Trophoblast cell (in vitro differentiated cells and primary cell): ENCODE measurements around the gene SNX25.

ENCODE experiments used
- DNase-seq, 2 donors: peaks; one replicate each; pipeline ENCODE4 v3.0.0-alpha.2; 2016
- H2AFZ ChIP-seq: 2 replicates; pipeline ENCODE4 v1.6.1; 2013; ENCODE audit warnings: low read length, moderate library complexity, mild to moderate bottlenecking; ENCODE audit not compliant: insufficient read depth, poor library complexity
- H2AK5ac ChIP-seq: 2 replicates; pipeline ENCODE4 v1.6.1; 2013; ENCODE audit warnings: mild to moderate bottlenecking, low read length
- H2BK120ac ChIP-seq: 2 replicates; pipeline ENCODE4 v1.6.1; 2013; ENCODE audit warnings: low read length, mild to moderate bottlenecking, moderate library complexity; ENCODE audit not compliant: insufficient read depth, poor library complexity
- H2BK12ac ChIP-seq: 2 replicates; pipeline ENCODE4 v1.6.1; 2013; ENCODE audit warnings: mild to moderate bottlenecking, low read length, moderate library complexity
- H2BK5ac ChIP-seq: 2 replicates; pipeline ENCODE4 v1.6.1; 2013; ENCODE audit warnings: low read length, low read depth, moderate library complexity, mild to moderate bottlenecking; ENCODE audit not compliant: poor library complexity
- H3K14ac ChIP-seq: 2 replicates; pipeline ENCODE4 v1.6.1; 2013; ENCODE audit warnings: mild to moderate bottlenecking, low read length
- H3K18ac ChIP-seq: 2 replicates; pipeline ENCODE4 v1.6.1; 2013; ENCODE audit warnings: mild to moderate bottlenecking, low read length
- H3K23ac ChIP-seq: 2 replicates; pipeline ENCODE4 v1.6.1; 2013; ENCODE audit warnings: low read length
- H3K27ac ChIP-seq: 2 replicates; pipeline ENCODE4 v1.5.1; 2013; ENCODE audit warnings: low read depth, mild to moderate bottlenecking, inconsistent platforms, low read length, moderate library complexity
- H3K27me3 ChIP-seq: 2 replicates; pipeline ENCODE4 v1.6.1; 2013; ENCODE audit warnings: inconsistent platforms, mild to moderate bottlenecking, low read length, moderate library complexity; ENCODE audit not compliant: insufficient read depth
- H3K36me3 ChIP-seq, 2 experiments: 1 replicate in 1 of 2; 2 replicates in 1 of 2; pipeline ENCODE4 v1.6.1; 2013; ENCODE audit warnings: low read length in 2 of 2, mild to moderate bottlenecking in 2 of 2, moderate library complexity in 1 of 2; ENCODE audit not compliant: insufficient read depth in 2 of 2, control insufficient read depth in 1 of 2
- H3K4ac ChIP-seq: 2 replicates; pipeline ENCODE4 v1.6.1; 2013; ENCODE audit warnings: low read depth, mild to moderate bottlenecking, low read length, moderate library complexity
- H3K4me1 ChIP-seq, 2 experiments: 1 replicate in 1 of 2; 2 replicates in 1 of 2; pipeline ENCODE4 v1.6.1; 2013; ENCODE audit warnings: low read length in 2 of 2, mild to moderate bottlenecking in 2 of 2, moderate library complexity in 1 of 2; ENCODE audit not compliant: insufficient read depth in 2 of 2, control insufficient read depth in 1 of 2
- H3K4me2 ChIP-seq: 2 replicates; pipeline ENCODE4 v1.6.1; 2013; ENCODE audit warnings: inconsistent platforms, mild to moderate bottlenecking, low read length, moderate library complexity
- H3K4me3 ChIP-seq: 2 replicates; pipeline ENCODE4 v1.5.1; 2013; ENCODE audit warnings: mild to moderate bottlenecking, low read depth, low read length, inconsistent platforms
- H3K79me1 ChIP-seq: one replicate; pipeline ENCODE4 v1.6.1; 2013; ENCODE audit warnings: low read length
- H3K79me2 ChIP-seq: 2 replicates; pipeline ENCODE4 v1.6.1; 2013; ENCODE audit warnings: low read length, mild to moderate bottlenecking; ENCODE audit not compliant: control insufficient read depth, insufficient read depth, poor library complexity
- H3K9ac ChIP-seq: 2 replicates; pipeline ENCODE4 v1.6.1; 2013; ENCODE audit warnings: mild to moderate bottlenecking, low read length
- H3K9me3 ChIP-seq: 2 replicates; pipeline ENCODE4 v1.6.1; 2013; ENCODE audit warnings: low read depth, mild to moderate bottlenecking, control low read depth, inconsistent platforms, low read length; ENCODE audit not compliant: insufficient read depth
- H4K12ac ChIP-seq: 2 replicates; pipeline ENCODE4 v1.6.1; 2013; ENCODE audit warnings: low read depth, mild to moderate bottlenecking, low read length, moderate library complexity
- H4K8ac ChIP-seq: 2 replicates; pipeline ENCODE4 v1.6.1; 2013; ENCODE audit warnings: low read depth, mild to moderate bottlenecking, low read length, moderate library complexity
- H4K91ac ChIP-seq: one replicate; pipeline ENCODE4 v1.6.1; 2013; ENCODE audit warnings: low read depth, mild to moderate bottlenecking, low read length, moderate library complexity
- WGBS: extraction: QIAGEN DNeasy Blood & Tissue Kit; methylation state at CpG from one replicate; pipeline ENCODE4 v1.1.7; 2013; ENCODE audit warnings: missing lambda C conversion rate; ENCODE audit not compliant: insufficient read length, insufficient coverage; ENCODE audit errors: extremely low coverage; 5-methylcytosine and 5-hydroxymethylcytosine counted together

SNX25 gene

DNA sequence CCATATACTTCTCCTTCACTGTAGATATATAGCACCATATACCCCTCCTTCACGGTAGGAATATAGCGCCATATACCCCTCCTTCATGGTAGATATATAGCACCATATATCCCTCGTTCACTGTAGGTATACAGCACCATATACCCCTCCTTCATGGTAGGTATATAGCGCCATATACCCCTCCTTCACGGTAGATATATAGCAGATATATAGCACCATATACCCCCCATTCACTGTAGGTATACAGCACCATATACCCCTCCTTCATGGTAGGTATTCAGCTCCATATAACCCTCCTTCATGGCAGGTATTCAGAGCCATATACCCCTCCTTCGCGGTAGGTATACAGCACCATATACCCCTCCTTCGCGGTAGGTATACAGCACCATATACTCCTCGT, 12.5 kb downstream of the SNX25 start:
- Histone ChIP-seq H4K8ac (no peak overlapping the region), H3K9ac (no peak overlapping the region), H3K4me1 (no peaks in the 10 kb centered on the region), H2AK5ac (no peak overlapping the region), H3K36me3 (peaks cover 0 to 2% of the 10 kb centered on the region in 2 experiments), H3K79me2 (peaks cover 6% of the 10 kb centered on the region), H3K4ac (no peak overlapping the region), H3K27me3 (no peaks in the 10 kb centered on the region), H3K23ac (no peak overlapping the region), H3K79me1 (no peaks in the 10 kb centered on the region), H4K12ac (no peak overlapping the region), H2BK120ac (no peak overlapping the region), H2BK12ac (no peak overlapping the region), H4K91ac (no peak overlapping the region), H3K4me2 (no peak overlapping the region), H3K9me3 (no peaks in the 10 kb centered on the region), H3K4me3 (no peak overlapping the region), H2AFZ (no peak overlapping the region), H2BK5ac (no peak overlapping the region), H3K14ac (no peak overlapping the region), H3K27ac (no peak overlapping the region), H3K18ac (no peak overlapping the region)
- no CpG with 5 or more reads among the region's 10 CpGs for WGBS
- DNase-seq = no peak

GRCh38 chr4:185222598-185222997, 13.2 kb downstream of the SNX25 start:
- Histone ChIP-seq H2AK5ac (no peak overlapping the region), H3K18ac (no peak overlapping the region), H2BK5ac (no peak overlapping the region), H2BK120ac (no peak overlapping the region), H4K12ac (no peak overlapping the region), H3K27ac (no peak overlapping the region), H3K27me3 (no peaks in the 10 kb centered on the region), H3K79me2 (peaks cover 6% of the 10 kb centered on the region), H3K9ac (no peak overlapping the region), H3K4me2 (no peak overlapping the region), H3K36me3 (peaks cover 0 to 2% of the 10 kb centered on the region in 2 experiments), H3K23ac (no peak overlapping the region), H3K79me1 (no peaks in the 10 kb centered on the region), H2AFZ (no peak overlapping the region), H4K91ac (no peak overlapping the region), H2BK12ac (no peak overlapping the region), H3K4me1 (no peaks in the 10 kb centered on the region), H3K4ac (no peak overlapping the region), H3K9me3 (no peaks in the 10 kb centered on the region), H4K8ac (no peak overlapping the region), H3K14ac (no peak overlapping the region), H3K4me3 (no peak overlapping the region)
- DNase-seq = peak in 1 of 2 donors; percentile 33

- no peak overlapping the region for H2BK120ac ChIP-seq
- no peak overlapping the region for H2BK5ac ChIP-seq
- peaks cover 0 to 2% of the 10 kb centered on the region in 2 experiments for H3K36me3 ChIP-seq
- no peak overlapping the region for H3K27ac ChIP-seq
- H3K18ac ChIP-seq = no peak overlapping the region
- DNase-seq = no peak
- no peaks in the 10 kb centered on the region for H3K27me3 ChIP-seq
- H3K4ac ChIP-seq = no peak overlapping the region
- H3K4me2 ChIP-seq = no peak overlapping the region
- H3K14ac ChIP-seq = no peak overlapping the region
- H2AK5ac ChIP-seq = no peak overlapping the region
- no peak overlapping the region for H4K8ac ChIP-seq
- H4K12ac ChIP-seq = no peak overlapping the region
- H3K79me2 ChIP-seq = no peaks in the 10 kb centered on the region
- H4K91ac ChIP-seq = no peak overlapping the region
- H3K9ac ChIP-seq = no peak overlapping the region
- no peak overlapping the region for H2BK12ac ChIP-seq
- no peak overlapping the region for H3K23ac ChIP-seq
- no peaks in the 10 kb centered on the region for H3K9me3 ChIP-seq
- H3K79me1 ChIP-seq = no peaks in the 10 kb centered on the region
- no peak overlapping the region for H3K4me3 ChIP-seq
- H3K4me1 ChIP-seq = no peaks in the 10 kb centered on the region
- H2AFZ ChIP-seq = no peak overlapping the region
Observed at GRCh38 chr4:185224597-185224996, 15.2 kb downstream of the SNX25 start.

DNA sequence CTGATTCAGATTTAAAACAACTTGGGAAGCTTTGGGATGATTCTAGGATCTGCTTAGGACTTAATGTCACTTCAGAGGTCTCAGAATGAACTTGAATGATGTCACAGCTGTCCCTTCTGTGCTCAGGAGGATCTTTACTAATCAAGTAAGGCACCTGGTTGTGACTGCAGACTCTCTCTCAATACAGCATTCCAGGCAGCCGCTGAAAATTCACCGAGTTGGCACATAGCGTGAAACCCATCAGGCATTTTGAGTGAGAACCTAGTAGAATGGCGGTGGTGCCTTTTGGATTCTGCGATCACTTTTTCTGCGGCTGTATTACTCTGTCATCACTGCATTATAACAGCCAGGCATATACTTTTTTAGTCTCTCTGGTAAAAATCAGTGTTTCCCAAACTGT, 16.5 kb downstream of the SNX25 start:
- Histone ChIP-seq H3K4me2 (no peak overlapping the region), H3K27ac (no peak overlapping the region), H3K14ac (no peak overlapping the region), H2AK5ac (no peak overlapping the region), H2BK5ac (no peak overlapping the region), H4K91ac (no peak overlapping the region), H3K27me3 (no peaks in the 10 kb centered on the region), H3K79me2 (no peaks in the 10 kb centered on the region), H3K9me3 (no peaks in the 10 kb centered on the region), H3K36me3 (peaks cover 0 to 2% of the 10 kb centered on the region in 2 experiments), H3K23ac (no peak overlapping the region), H3K79me1 (no peaks in the 10 kb centered on the region), H2AFZ (no peak overlapping the region), H4K8ac (no peak overlapping the region), H3K4ac (no peak overlapping the region), H2BK120ac (no peak overlapping the region), H3K18ac (no peak overlapping the region), H3K9ac (no peak overlapping the region), H4K12ac (no peak overlapping the region), H2BK12ac (no peak overlapping the region), H3K4me1 (no peaks in the 10 kb centered on the region), H3K4me3 (no peak overlapping the region)
- no CpG with 5 or more reads among the region's 6 CpGs for WGBS
- no peak for DNase-seq
